Activated naive CD8-positive, alpha-beta T cell treated with anti-CD3 and anti-CD28 coated beads, Interleukin-2, amount 10 ng/mL, durations not matched to agents 7 days and 5 days (primary cell): Measurements from ENCODE around the gene FAM200A. TPM values are rescaled to one million over a fixed set of nuclear protein-coding genes. Genes with fewer than 3 reads are reported as not detected.
"Not testable (repeated sequence)": the region's sequence is repeated elsewhere in the genome, so short reads cannot be mapped to it uniquely, and the experiment has no call there.

Source experiments
- ATAC-seq: fragments of 150-1000 bp; cut with Tn5 transposase; one replicate; pipeline ENCODE4 v1.10.0; 2021; ENCODE audit warnings: low read depth, moderate library complexity
- POLR2A ChIA-PET: fragments of 350-600 bp; sonication (Branson Sonifier 250); formaldehyde crosslinking; loops from one replicate; lab custom pipeline; 2021; ENCODE audit warnings: antibody characterized with exemption; lab: Charles Lee
- DNase-seq: peaks from one replicate; pipeline ENCODE4 v3.0.0; 2021
- H3K27ac Mint-ChIP-seq: one replicate; pipeline ENCODE4 v1.8.0; 2022; ENCODE audit warnings: mild to moderate bottlenecking, mixed read lengths
- H3K27me3 Mint-ChIP-seq: one replicate; pipeline ENCODE4 v1.8.0; 2022; ENCODE audit warnings: mild to moderate bottlenecking, moderate library complexity, mixed read lengths
- H3K36me3 Mint-ChIP-seq: one replicate; pipeline ENCODE4 v1.8.0; 2021; ENCODE audit warnings: mild to moderate bottlenecking, mixed read lengths
- H3K4me1 Mint-ChIP-seq: one replicate; pipeline ENCODE4 v1.8.0; 2021; ENCODE audit warnings: mixed read lengths
- H3K4me3 Mint-ChIP-seq: one replicate; pipeline ENCODE4 v1.8.0; 2022; ENCODE audit warnings: mild to moderate bottlenecking, moderate library complexity, mixed read lengths
- H3K9me3 Mint-ChIP-seq: one replicate; pipeline ENCODE4 v1.8.0; 2021; ENCODE audit warnings: mixed read lengths
- total RNA-seq, 2 experiments: library from RNA; stranded (reverse); gene quantifications; one replicate each; pipeline ENCODE4 v1.2.3, GENCODE V29; 2021

The FAM200A gene
- total RNA-seq, 2 experiments from 2014 or later, result 6.9 to 7.3 TPM

GRCh38 chr7:99514050-99514449 lies 37.9 kb downstream of the FAM200A start:
- POLR2A ChIA-PET, result interaction anchor here (1.2 kb wide), 1 partner anchor 14 kb away, joined by 3 read pairs; the partner anchor contains the start of gene ZNF394
- ATAC-seq (no peak), DNase-seq (no peak)
- Mint-ChIP-seq H3K4me3 (no peak overlapping the region), H3K9me3 (no peaks in the 10 kb centered on the region), H3K27ac (no peak overlapping the region), H3K36me3 (peaks cover 35% of the 10 kb centered on the region), H3K4me1 (peaks cover 10% of the 10 kb centered on the region), H3K27me3 (no peaks in the 10 kb centered on the region)

- Mint-ChIP-seq H3K27ac (peak overlapping the region; percentile 99), H3K4me1 (peaks cover 21% of the 10 kb centered on the region), H3K9me3 (no peaks in the 10 kb centered on the region), H3K4me3 (peak overlapping the region; percentile 99), H3K27me3 (no peaks in the 10 kb centered on the region), H3K36me3 (peaks cover 15% of the 10 kb centered on the region)
- no peak for ATAC-seq
- no peak for DNase-seq
- POLR2A ChIA-PET, result interaction anchor here (0.5 to 3.2 kb wide), 12 partner anchors 12 to 331 kb away, joined by 3 to 40 read pairs (median 7); partner anchors contain the start of genes BUD31, CPSF4, PDAP1 and PTCD1
These were observed 46.6 kb downstream of the FAM200A start for GRCh38 chr7:99505324-99505662.

GRCh38 chr7:99504603-99505323 lies 47.2 kb downstream of the FAM200A start, which contains the start of gene ZKSCAN5:
Gene ZKSCAN5 (plus strand): TSS chr7:99504662. CDS start chr7:99506045, 1,383 bp downstream.
- Mint-ChIP-seq H3K27me3 (no peaks in the 10 kb centered on the region), H3K4me3 (peak within 1 kb of the TSS; percentile 99), H3K4me1 (peaks cover 21% of the 10 kb centered on the region), H3K27ac (peak within 1 kb of the TSS; percentile 99), H3K9me3 (no peaks in the 10 kb centered on the region), H3K36me3 (peaks cover 15% of the 10 kb centered on the region)
- DNase-seq (peak; percentile 96), ATAC-seq (peak; percentile 78)
- POLR2A ChIA-PET, result interaction anchor here (0.5 to 3.2 kb wide), 16 partner anchors 12 to 1577 kb away, joined by 3 to 40 read pairs (median 6); partner anchors contain the start of genes ATP5MF, BUD31, CPSF4 and FAM200A

- H3K36me3 Mint-ChIP-seq, result peaks cover 12% of the 10 kb centered on the region
- peaks cover 21% of the 10 kb centered on the region for H3K4me1 Mint-ChIP-seq
- POLR2A ChIA-PET, result interaction anchor here (0.6 to 3.2 kb wide), 15 partner anchors 11 to 121 kb away, joined by 3 to 40 read pairs (median 6); partner anchors contain the start of genes ATP5MF, BUD31, CPSF4 and FAM200A
- H3K4me3 Mint-ChIP-seq, result peak overlapping the region; percentile 99
- no peaks in the 10 kb centered on the region for H3K9me3 Mint-ChIP-seq
- H3K27me3 Mint-ChIP-seq, result no peaks in the 10 kb centered on the region
- H3K27ac Mint-ChIP-seq, result peak overlapping the region; percentile 99
- DNase-seq (no peak), ATAC-seq (no peak)
These were observed 47.7 kb downstream of the FAM200A start for GRCh38 chr7:99504281-99504602.

GRCh38 chr7:99501236-99501635 lies 50.7 kb downstream of the FAM200A start:
- not testable (repeated sequence) for DNase-seq, H3K27me3 Mint-ChIP-seq, H3K9me3 Mint-ChIP-seq, ATAC-seq
- Mint-ChIP-seq H3K4me1 (peaks cover 26% of the 10 kb centered on the region), H3K27ac (peak overlapping the region; percentile 99), H3K36me3 (peaks cover 23% of the 10 kb centered on the region), H3K4me3 (peak overlapping the region; percentile 94)
- POLR2A ChIA-PET, result interaction anchor here (0.5 to 4.5 kb wide), 9 partner anchors 12 to 494 kb away, joined by 3 to 50 read pairs (median 10); partner anchors contain the start of genes ARPC1B, BUD31, CPSF4 and FAM200A

- Mint-ChIP-seq H3K27me3 (no peaks in the 10 kb centered on the region), H3K4me1 (peaks cover 20% of the 10 kb centered on the region)
These were observed 51.3 kb downstream of the FAM200A start for GRCh38 chr7:99500637-99501009.

GRCh38 chr7:99499721-99500636 lies 51.9 kb downstream of the FAM200A start, which contains the start of gene ZNF394:
Gene ZNF394 (minus strand): TSS chr7:99500281. CDS start chr7:99500093, 188 bp downstream.
- peaks cover 18% of the 10 kb centered on the region for H3K4me1 Mint-ChIP-seq
- no peaks in the 10 kb centered on the region for H3K27me3 Mint-ChIP-seq
- DNase-seq (peak; percentile 88), ATAC-seq (peak; percentile 44)
- POLR2A ChIA-PET, result interaction anchor here (0.5 to 4.5 kb wide), 18 partner anchors 15 to 649 kb away, joined by 3 to 50 read pairs (median 5); partner anchors contain the start of genes ARPC1B, ATP5MF, BUD31 and CPSF4
- peaks cover 2% of the 10 kb centered on the region for H3K9me3 Mint-ChIP-seq
- peak within 1 kb of the TSS; percentile 99 for H3K27ac Mint-ChIP-seq
- peak within 1 kb of the TSS; percentile 94 for H3K4me3 Mint-ChIP-seq
- H3K36me3 Mint-ChIP-seq, result peaks cover 36% of the 10 kb centered on the region

More at GRCh38 chr7:99500637-99501009, 51.3 kb downstream of the FAM200A start:
- Mint-ChIP-seq H3K27ac (peak overlapping the region; percentile 99), H3K4me3 (peak overlapping the region; percentile 94), H3K9me3 (peaks cover 2% of the 10 kb centered on the region), H3K36me3 (peaks cover 30% of the 10 kb centered on the region)
- ATAC-seq (no peak), DNase-seq (peak; percentile 34)
- POLR2A ChIA-PET, result interaction anchor here (0.5 to 4.5 kb wide), 14 partner anchors 11 to 419 kb away, joined by 3 to 50 read pairs (median 8); partner anchors contain the start of genes ARPC1B, ATP5MF, BUD31 and CPSF4

GRCh38 chr7:99499371-99499720 lies 52.6 kb downstream of the FAM200A start:
- Mint-ChIP-seq H3K27me3 (no peaks in the 10 kb centered on the region), H3K36me3 (peaks cover 42% of the 10 kb centered on the region), H3K4me3 (peak overlapping the region; percentile 94), H3K27ac (peak overlapping the region; percentile 99), H3K9me3 (peaks cover 3% of the 10 kb centered on the region), H3K4me1 (peaks cover 18% of the 10 kb centered on the region)
- no peak for DNase-seq
- POLR2A ChIA-PET, result interaction anchor here (0.5 to 4.5 kb wide), 16 partner anchors 27 to 649 kb away, joined by 3 to 50 read pairs (median 6); partner anchors contain the start of genes ARPC1B, ATP5MF, BUD31 and CPSF4
- ATAC-seq, result peak; percentile 52

GRCh38 chr7:99498546-99498944 lies 53.4 kb downstream of the FAM200A start:
- H3K27ac Mint-ChIP-seq, result peak overlapping the region; percentile 99
- POLR2A ChIA-PET, result interaction anchor here (3.1 to 4.5 kb wide), 2 partner anchors 26 to 53 kb away, joined by 22 to 50 read pairs; partner anchors contain the start of genes FAM200A and ZNF789
- peaks cover 18% of the 10 kb centered on the region for H3K4me1 Mint-ChIP-seq
- ATAC-seq, result no peak
- peaks cover 10% of the 10 kb centered on the region for H3K9me3 Mint-ChIP-seq
- H3K4me3 Mint-ChIP-seq, result peak overlapping the region; percentile 94
- H3K36me3 Mint-ChIP-seq, result peaks cover 50% of the 10 kb centered on the region
- H3K27me3 Mint-ChIP-seq, result no peaks in the 10 kb centered on the region
- no peak for DNase-seq

- DNase-seq (no peak), ATAC-seq (no peak)
- H3K4me3 Mint-ChIP-seq, result peak overlapping the region; percentile 94
- no peaks in the 10 kb centered on the region for H3K27me3 Mint-ChIP-seq
- POLR2A ChIA-PET, result interaction anchor here (0.6 to 4.5 kb wide), 2 partner anchors 25 to 120 kb away, joined by 3 to 50 read pairs; partner anchors contain the start of gene ZNF789
- H3K27ac Mint-ChIP-seq, result peak overlapping the region; percentile 62
- H3K4me1 Mint-ChIP-seq, result peaks cover 18% of the 10 kb centered on the region
- peaks cover 56% of the 10 kb centered on the region for H3K36me3 Mint-ChIP-seq
- peaks cover 11% of the 10 kb centered on the region for H3K9me3 Mint-ChIP-seq
These were observed 54.0 kb downstream of the FAM200A start for GRCh38 chr7:99497766-99498545.
